Stimulated activated CD8-positive, alpha-beta memory T cell treated with anti-CD3 and anti-CD28 coated beads, Interleukin-4, amount 100 ng/mL, for 4 hours (primary cell): ENCODE measurements around the gene SLC16A1.
"Not testable (repeated sequence)": the region's sequence is repeated elsewhere in the genome, so short reads cannot be mapped to it uniquely, and the experiment has no call there.

Experiments
- DNase-seq, 2 donors: peaks; one replicate each; pipeline ENCODE4 v3.0.0-alpha.2; 2020; ENCODE audit warnings: low read depth in 2 of 2, low spot score in 1 of 2

The SLC16A1 gene

DNA sequence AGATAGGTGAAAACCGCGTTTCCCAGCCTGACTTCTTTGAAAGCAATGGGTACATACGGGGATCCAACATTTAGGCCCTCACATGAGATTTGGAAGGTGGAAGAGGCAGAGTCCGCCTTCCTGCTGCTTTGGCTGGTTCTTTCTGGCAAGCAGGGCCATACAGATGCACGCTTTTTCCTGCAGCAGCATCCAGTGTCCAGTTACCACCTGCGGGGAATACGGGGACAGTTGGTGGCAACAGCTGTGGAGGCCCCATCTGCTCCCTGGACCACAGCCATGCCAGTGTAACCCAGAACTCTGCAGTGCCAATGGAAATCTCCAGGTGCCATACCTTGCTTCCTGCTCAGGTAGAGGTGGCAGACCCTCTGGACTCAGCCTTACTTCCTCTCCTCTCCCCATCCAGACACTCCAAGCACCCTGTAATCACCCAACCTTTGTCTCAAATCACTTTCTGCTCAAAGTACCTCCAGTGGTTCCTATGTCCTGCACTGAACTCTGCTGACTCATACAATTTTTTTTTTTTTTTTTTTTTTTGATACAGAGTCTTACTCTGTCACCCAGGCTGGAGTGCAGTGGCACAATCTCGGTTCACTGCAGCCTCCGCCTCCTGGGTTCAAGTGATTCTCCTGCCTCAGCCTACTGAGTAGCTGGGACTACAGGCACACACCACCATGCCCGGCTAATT is 68.3 kb downstream of the SLC16A1 start:
- no peak for DNase-seq

DNA sequence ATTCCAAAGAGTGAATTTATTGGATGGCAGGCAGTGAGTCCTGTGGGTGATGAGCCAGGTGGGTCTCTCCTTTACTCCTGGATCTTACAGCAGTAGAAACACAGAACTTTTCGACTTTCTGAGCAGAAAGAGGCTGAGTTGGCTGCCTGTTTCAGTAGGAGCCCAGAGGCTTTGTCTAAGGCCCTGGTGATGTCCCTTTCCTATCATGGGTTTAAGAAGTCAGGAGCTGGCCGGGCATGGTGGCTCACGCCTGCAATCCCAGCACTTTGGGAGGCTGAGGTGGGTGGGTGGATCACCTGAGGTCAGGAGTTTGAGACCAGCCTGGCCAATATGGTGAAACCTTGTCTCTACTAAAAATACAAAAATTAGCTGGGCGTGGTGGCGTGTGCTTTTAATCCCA is 71.0 kb downstream of the SLC16A1 start:
- DNase-seq = not testable (repeated sequence)

DNA sequence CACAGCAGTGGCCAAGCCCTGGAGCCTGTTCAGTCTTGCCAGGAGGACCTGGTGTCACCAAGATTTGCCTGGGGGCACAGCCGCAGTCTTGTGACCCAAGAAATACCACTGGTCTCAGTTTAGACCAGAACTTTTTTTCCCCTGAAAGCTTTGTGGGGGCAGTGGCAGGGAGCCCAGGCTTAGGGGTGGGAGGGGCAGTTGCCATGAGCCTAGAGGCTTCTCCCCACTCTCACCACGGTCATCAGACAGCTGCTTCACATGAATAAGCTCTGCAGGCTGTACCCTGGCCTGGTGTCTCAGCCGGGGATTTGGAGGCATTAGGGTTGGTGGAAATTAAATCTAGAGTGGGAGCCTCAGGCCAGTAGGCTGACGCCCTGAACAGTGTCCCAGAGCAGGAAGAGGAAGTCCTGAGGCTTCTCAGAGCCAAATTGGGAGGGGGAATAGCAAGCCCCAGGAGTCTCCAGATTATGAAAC is 73.7 kb downstream of the SLC16A1 start:
- DNase-seq = no peak

DNA sequence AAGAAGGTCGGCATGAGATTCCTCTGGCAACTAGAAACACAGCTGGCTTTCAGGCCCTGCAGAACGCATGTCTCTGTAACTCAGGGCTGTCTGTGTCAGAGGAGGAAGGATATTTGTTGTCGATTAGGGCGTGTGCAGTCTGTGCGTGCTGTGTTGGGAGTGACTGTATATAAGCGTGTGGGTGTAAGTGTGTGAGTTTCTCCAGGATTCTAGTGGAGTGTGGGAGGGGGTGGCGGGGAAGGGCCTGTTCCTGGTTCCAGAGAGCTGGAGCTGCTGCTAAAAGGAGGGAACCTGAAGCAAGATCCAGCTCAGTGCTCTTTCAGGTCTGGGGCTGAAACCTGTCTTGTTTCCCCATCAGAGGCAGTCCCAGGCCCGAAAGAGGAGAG is 74.3 kb downstream of the SLC16A1 start:
- DNase-seq = no peak

DNA sequence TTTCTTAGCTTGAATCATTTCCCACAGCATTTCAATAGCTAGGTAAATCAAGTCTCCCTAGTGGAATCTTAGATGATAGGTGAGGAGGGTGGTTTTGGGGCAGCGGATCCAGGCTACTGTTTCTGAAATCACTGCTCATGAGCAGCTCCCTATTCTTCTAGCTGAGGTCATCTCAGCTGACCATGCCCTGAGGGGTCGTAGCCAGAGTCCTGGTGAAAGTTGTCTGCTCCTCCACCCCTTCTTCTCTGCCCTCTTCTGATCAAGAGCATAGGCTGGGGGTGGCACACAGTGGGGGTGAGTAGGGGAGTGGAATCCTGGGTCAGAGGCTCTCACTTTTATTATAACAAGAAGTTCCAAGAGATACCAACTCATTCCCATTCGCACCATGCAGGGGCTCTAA is 76.2 kb downstream of the SLC16A1 start:
- no peak for DNase-seq

DNA sequence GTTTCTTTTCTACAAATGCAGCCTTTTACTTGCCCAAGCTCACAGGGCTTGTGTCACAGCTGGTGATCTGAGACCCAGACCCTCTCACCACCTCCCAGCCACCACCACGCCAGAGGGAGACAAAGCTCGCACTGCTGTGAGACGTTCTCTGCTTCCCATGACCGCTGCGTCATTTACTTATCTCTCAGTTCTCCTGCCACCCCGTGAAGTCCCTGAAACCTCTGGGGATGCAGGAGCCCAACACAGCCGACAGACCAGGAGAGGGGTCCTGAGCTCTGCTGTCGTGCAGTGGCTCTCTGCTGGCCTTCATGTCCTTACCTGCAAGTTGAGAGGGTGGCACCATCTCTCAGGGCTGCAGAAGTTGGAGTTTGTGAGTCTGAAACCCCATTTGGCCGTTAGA is 77.7 kb downstream of the SLC16A1 start:
- DNase-seq = no peak

DNA sequence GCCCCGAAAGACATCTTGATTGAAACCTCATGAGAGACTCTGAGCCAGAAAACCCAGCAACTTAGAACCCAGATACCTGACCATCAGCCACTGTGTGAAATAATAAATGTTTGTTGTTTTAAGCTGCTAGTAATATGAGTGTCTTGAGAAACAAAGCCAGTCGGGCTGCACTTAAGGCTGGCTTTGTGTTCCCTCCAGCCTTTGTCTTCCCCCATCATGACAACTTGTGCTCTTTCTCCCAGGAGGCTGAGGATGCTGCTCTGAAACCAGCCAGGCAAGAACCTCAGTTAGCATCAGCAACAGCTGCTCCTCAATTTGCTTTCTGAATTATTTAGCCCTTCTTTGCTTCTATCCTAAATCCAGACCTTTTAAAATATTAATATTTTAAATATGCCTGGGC is 78.2 kb downstream of the SLC16A1 start:
- DNase-seq = no peak

DNA sequence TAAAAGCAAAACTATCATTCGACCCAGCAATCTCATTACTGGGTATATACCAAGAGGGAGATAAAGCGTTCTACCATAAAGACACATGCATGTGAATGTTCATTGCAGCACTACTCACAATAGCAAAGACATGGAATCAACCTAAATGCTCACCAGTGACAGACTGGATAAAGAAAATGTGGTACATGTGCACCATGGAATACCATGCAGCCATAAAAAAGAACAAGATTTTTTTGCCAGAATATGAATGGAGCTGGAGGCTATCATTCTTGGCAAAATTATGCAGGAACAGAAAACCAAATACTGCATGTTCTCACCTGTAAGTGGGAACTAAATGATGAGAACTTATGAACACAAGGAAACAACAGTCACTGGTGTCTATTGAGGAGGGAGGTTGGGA is 79.7 kb downstream of the SLC16A1 start:
- no peak for DNase-seq

DNA sequence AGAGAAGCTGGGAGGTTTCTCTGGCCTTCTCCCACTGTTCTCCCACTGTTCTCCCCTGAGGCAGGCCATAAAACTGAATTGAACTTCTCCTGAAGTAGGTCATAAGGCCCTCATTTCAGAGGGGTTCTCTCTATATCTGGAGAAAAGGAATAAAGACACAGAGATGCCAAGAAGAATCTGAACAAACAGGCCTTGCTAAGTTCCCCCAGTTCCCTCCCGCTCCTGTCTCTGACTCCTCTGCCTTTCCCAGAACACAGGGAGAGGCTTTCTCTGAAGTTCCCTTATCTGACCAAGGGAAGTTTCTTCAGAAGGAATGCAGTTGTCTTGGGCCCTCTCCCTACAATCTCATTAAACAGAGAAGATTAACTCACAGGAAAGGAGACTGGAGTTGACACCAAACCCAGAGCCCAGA is 83.4 kb downstream of the SLC16A1 start:
- no peak for DNase-seq

DNA sequence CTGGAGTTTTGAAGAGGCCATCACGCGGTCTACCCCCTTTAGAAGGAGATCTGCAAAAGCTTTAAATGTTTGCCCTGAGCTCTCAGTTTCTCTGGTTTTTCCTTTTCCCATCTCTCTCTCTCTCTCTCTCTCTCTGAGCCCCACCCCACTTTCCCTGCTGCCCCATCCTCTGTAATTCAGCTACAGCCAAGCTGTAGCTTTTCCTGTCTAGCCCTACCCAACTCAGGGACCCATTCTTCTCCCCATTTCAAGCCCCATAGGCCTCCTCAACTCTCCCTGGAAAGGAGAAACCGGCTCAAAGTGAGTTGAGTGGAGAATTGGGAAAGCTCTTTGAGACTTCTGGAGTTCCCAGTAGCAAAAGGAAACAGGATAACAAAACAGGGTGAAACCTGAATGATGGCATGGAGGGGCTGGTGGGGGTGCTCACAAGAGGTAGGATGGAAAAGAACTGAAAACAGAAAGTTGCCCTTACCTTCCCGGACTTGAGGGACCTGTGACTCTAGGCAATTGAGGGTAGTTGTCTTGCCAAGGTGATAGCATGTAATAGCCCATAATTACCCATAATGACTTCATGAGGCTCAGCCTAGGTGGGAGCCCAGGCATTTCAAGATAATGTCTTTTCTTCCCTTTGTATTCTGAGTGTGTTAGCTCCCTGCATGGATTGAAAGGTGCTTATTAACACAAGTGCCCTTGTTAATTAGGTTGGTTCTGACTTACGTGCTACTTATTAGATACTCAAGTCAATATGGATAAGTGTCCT is 84.9 kb downstream of the SLC16A1 start:
- no peak for DNase-seq

DNA sequence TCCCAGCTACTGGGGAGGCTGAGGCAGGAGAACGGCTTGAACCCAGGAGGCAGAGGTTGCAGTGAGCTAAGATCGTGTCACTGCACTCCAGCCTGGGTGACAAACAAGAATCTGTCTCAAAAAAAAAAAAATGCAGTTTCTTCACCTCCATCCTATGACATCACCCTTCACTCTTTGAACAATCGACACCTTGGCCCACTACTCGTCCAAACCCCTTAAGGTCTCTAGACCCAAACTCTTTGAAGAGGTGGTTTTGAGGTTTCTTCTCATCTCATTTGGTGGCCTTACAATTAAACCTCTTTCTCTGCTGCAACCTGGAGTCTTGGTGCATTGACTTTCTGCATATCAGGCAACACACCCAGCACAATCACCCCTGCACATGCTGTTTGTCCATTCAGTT is 86.1 kb downstream of the SLC16A1 start:
- DNase-seq = no peak

DNA sequence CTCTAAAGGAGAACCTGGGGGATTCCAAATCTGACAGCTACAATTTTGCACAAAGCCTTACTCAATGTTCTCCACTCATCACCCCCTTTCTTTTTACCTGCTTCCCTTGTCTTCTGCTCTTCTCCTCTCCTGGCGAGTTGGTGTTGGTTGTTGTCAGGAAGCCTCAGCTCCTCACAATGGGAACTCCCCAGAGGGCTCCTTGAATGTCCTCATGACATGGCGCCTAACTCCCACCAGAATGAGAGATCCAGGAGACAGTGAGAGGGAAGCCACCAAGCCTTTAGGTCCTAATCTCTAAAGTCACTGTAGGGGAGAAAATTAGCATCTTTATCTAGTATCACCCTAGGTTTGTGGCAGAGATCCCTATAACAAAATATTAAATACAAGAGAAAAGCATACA is 87.8 kb downstream of the SLC16A1 start:
- no peak for DNase-seq

DNA sequence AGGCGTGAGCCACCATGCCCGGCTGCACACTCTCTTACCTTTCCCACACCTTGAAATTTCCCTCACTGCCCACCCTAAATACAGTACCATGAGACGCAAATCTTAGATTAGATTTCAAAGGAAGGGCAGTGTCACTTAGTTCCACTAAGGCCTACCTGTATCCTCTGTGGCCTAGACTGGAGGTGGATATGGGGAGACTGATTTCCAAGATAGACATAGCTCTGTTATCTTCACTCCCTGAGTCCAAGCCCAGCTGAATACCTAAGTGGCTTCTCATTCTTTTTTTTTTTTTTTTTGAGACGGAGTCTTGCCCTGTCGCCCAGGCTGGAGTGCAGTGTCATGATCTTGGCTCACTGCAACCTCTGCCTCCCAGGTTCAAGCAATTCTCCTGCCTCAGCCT is 89.0 kb downstream of the SLC16A1 start:
- DNase-seq = no peak

DNA sequence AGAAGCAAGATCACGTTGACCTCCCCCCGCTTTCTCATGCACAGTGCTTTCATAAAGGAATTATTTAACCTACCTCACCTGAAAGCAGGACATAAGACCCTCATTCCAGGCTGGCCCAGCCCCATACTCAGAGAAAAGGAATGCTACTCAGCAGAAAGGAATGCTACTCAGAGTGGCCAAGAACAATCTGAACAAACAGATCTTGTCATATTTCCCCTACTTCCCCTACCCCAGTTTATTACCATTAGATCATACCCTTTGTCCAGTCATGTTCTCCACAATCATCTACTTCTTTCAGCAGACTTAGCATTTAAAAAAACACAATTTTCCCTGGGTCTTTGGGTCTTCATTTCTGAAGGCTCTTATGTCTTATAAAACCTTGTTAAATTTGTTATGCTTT is 89.8 kb downstream of the SLC16A1 start:
- DNase-seq = no peak

DNA sequence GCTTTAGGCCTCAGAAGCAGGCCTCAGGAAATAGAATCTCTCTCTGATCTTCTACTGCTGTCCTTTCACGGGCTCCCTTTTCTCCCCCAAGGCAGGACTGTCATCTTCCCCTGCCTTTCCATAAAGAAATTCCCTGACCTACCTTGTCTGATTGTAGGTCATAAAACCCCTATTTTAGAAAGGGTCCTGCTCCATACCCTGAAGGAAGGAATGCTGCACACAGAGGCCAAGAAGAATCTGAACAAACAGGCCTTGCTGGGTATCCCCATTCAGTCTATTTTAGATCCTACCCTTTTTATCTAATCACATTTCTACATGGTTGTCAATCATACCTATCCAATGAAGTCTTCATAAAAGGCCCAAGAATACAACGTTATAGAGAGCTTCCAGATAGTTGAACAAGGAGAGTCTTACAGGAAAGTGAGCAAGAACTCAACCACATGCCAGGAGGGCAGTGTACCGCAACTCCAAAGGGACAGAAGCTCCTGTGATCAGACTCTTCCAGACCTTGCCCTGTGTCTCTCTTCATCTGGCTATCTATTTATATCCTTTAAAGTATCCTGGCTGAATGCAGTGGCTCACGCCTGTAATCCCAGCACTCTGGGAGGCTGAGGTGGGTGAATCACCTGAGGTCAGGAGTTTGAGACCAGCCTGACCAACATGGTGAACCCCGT is 93.1 kb downstream of the SLC16A1 start:
- no peak for DNase-seq
